Left ventricle myocardium superior (tissue), 1 donor: Measurements from ENCODE around the gene NUP210L. TPM values are rescaled to one million over a fixed set of nuclear protein-coding genes. Genes with fewer than 3 reads are reported as not detected.
A peak's percentile ranks its signal among the peaks of the same experiment; 100 is the strongest.
"Not testable (repeated sequence)": the region's sequence is repeated elsewhere in the genome, so short reads cannot be mapped to it uniquely, and the experiment has no call there.

ENCODE experiments used
- ATAC-seq: fragments of 200-7000 bp; cut with Tn5 transposase; one replicate; pipeline ENCODE4 v1.9.1; 2020; ENCODE audit warnings: mild to moderate bottlenecking, moderate library complexity
- DNase-seq: peaks from one replicate; pipeline ENCODE4 v3.0.0-alpha.2; 2020
- intact Hi-C: fragments of 100-400 bp; cut with micrococcal nuclease; formaldehyde crosslinking; loops from one replicate; pipeline ENCODE4 v1.11.0; 2022
- total RNA-seq: library from RNA; stranded (reverse); fragmentation: NEBNext Ultra II Directional; extraction: Animal tissue kit (Norgen Biotek cat#: 25700); gene quantifications from one replicate; pipeline ENCODE4 v1.2.1, GENCODE V29; 2021
- donor health status: DM: no; HTN: yes; CAD: no; lungs with severe emphysema.

NUP210L gene
- total RNA-seq, 1 donor from 2014 or later = 0.27 TPM

GRCh38 chr1:154014154-154014907 is 140.5 kb downstream of the NUP210L start:
- intact Hi-C loops = no loop called here
- DNase-seq = no peak
- ATAC-seq = no peak

DNA sequence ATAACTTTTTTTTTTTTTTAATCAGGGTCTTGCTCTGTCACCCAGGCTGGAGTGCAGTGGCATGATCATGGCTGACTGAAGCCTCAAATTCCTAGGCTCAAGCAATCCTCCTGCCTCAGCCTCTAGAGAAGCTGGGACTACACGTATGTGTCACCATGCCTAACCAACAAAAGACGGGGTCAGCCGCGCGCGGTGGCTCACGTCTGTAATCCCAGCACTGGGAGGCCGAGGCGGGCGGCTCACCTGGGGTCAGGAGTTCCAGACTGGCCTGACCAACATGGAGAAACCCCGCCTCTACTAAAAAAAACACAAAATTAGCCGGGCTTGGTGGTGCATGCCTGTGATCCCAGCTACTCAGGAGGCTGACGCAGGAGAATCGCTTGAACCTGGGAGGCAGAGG is 142.3 kb downstream of the NUP210L start:
- intact Hi-C loops, ATAC-seq, DNase-seq: not testable (repeated sequence)

DNA sequence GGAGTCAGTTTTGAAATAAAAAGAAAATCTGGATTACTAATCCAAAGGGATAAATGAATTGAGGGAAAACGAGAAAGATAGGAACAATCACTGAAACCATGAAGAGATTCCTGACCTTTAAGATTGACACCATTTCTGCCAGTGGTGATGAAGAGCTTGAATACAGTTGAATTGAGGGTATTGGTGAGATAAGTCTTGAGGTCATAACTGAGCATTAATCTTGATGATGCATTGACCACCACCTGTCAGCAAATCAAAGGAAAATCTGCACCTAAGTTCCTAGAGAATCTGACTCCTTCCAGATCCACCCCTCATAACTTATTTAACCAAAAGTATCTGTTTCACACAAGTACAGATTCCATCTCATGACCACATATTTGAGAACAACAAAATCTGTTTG is 142.7 kb downstream of the NUP210L start:
- intact Hi-C loops = no loop called here
- no peak for DNase-seq
- ATAC-seq = no peak

DNA sequence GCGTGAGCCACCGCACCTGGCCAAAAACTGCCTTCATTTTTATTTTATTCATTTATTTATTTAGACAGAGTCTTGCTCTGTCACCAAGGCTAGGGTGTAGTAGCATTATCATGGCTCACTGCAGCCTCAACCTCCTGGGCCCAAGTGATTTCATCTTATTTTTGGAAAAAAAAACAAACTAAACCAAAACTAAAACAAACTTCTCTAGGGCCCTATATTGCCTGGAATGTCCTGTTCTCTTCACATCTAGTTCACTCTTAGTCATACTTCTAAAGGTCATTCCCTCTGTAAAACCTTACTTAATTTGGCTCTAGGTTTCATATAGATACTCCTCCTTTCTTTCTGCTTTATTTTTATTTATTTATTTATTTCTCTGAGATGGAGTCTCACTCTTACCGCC is 148.7 kb downstream of the NUP210L start:
- no peak for DNase-seq
- intact Hi-C loops = no loop called here
- ATAC-seq = no peak

DNA sequence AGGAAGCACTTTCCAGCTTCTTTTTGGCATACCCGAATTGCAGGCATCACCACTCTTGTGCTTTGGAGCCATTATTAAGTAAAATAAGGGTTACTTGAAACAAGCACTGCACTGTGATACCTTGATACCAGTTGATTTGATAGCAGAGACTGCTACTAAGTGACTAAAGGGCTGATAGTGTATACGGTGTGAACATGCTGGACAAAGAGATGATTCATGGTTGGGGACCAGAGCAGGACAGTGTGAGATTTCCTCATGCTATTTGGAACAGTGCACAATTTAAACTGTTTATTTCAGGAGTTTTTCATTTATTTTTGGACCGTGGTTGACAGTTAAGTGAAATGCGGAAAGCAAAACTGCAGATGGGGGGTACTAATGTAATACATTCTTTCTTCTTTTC is 154.5 kb downstream of the NUP210L start:
- ATAC-seq = no peak
- intact Hi-C loops = no loop called here
- DNase-seq = no peak

GRCh38 chr1:153996882-153997281 is 158.0 kb downstream of the NUP210L start:
- intact Hi-C loops = loop anchor here (10.0 kb wide), 1 partner anchor 188 kb away; no protein-coding TSS in a partner anchor
- ATAC-seq, DNase-seq: not testable (repeated sequence)

GRCh38 chr1:153995640-153996039 is 159.2 kb downstream of the NUP210L start:
- DNase-seq (no peak), ATAC-seq (no peak)
- intact Hi-C loops = loop anchor here (10.0 kb wide), 1 partner anchor 189 kb away; no protein-coding TSS in a partner anchor

DNA sequence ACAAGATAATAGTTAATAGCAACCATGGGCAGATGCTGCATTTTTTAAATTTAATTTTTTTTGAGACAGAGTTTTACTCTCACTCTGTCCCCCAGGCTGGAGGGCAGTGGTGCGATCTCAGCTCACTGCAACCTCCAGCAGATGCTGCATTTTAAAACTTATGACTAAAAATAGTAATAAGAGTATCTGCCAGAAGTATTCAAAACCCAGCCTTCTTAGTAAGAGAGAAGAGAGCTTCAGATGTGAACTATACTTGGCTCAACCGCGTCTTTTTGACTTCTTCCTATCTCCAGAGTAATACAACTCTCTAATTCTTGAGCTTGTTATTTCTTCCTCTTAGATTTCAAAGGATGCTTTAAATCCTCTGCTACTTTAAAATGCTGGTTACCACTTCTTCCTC is 159.7 kb downstream of the NUP210L start:
- intact Hi-C loops = loop anchor here (10.0 kb wide), 1 partner anchor 190 kb away; no protein-coding TSS in a partner anchor
- ATAC-seq (no peak), DNase-seq (no peak)

- DNase-seq (no peak), ATAC-seq (no peak)
- intact Hi-C loops = loop anchor here (10.0 kb wide), 1 partner anchor 193 kb away; no protein-coding TSS in a partner anchor
These were observed 163.1 kb downstream of the NUP210L start for GRCh38 chr1:153991806-153992205.

DNA sequence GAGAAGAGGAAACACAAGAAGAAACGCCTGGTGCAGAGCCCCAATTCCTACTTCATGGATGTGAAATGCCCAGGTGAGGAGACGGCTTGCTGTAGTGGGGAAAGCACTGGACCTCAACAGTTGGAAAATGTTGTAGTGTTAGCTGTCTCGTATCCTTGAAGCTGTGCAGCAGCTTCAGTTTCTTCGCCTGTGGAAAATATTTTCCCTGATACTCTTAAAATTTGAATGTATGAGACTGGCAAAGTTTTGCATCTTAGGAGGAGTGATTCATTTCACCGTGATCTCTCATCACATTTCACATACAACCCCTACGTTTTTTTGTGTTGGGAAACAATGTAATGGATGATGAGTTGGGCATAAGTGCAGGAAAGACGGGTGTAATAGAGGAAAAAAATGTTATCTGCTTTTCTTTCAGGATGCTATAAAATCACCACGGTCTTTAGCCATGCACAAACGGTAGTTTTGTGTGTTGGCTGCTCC is 163.7 kb downstream of the NUP210L start:
- ATAC-seq (no peak), DNase-seq (no peak)
- intact Hi-C loops = loop anchor here (10.0 kb wide), 1 partner anchor 194 kb away; no protein-coding TSS in a partner anchor

GRCh38 chr1:153990468-153991150 is 164.3 kb downstream of the NUP210L start, which contains the start of gene RPS27:
TSS of gene RPS27 (plus strand) at chr1:153990762. CDS start at chr1:153990797, 35 bp downstream.
- DNase-seq (peak; percentile 84), ATAC-seq (peak; percentile 79)
- intact Hi-C loops = loop anchor here (10.0 kb wide), 1 partner anchor 194 kb away; no protein-coding TSS in a partner anchor

GRCh38 chr1:153987621-153988020 is 167.3 kb downstream of the NUP210L start:
- no peak for DNase-seq
- intact Hi-C loops = no loop called here
- no peak for ATAC-seq

DNA sequence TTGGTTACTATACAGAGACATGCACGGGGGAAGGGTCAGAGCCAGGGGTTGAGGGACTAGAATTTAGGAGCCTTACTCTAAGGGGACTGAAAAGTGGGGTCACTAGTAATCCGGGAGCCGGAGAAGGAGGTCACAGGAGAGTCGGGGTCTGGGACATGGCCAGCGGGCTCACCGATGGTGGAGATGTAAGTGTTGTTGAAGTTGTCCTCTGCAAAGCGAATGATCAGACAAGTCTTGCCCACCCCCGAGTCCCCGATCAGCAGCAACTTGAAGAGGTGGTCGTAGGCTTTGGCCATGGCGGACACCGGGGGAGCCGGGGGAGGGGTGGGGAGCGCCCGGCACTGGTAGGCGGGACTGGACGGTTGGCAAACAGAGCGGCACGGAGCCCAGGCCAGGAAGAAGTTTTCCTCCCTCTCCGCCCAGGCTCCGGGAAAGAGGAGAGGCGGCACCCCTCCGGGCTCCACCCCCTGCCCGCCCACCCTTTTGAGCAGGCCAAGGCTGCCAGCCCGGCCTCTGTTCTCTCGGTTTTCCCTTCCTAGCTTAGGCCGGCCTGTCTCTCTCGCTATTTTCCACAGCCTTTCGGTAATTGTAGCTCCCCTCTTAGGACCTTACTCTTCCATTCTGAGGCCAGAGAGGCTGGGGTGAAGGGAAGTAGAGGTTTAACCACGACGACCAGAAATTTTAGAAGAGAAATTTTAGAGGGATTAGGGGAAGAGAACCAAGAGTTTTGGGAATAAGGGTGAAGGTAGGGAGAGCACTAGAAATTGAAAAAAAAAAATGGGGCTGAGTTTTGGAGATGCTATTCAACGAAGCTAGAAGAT is 168.7 kb downstream of the NUP210L start, which contains the start of gene RAB13:
TSS of gene RAB13 (minus strand) at position 399 of the 821 bp plus-strand sequence. CDS start at position 296, 103 bp downstream.
- intact Hi-C loops = no loop called here
- ATAC-seq = peak; percentile 86
- peak; percentile 90 for DNase-seq

DNA sequence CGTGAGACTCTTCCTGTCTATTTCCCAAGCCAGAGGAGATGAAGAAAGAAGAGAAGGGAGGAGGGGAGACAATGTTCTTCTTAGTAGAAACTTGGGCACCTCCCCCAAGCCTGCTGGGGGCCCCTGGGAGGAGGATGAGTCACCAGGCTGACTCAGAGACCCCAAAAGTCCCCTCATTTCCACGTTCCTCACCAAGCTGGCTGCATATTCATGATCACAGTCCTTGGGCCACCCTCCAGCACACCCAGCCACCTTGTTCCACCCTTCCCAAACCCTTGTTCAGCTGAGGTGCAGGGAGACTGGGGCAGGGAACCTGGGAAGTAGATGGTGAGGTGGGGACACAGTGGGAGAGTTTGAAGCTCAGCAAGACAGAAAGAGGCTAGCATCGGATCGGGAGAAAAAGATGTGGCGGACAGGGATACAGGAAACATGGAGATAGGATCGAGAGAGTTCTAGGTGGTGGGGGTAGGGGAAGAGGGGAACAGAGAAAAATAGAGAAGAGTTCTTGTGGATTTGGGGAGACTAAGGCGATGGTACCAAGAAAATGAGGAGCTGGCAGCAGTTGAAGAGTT is 169.4 kb downstream of the NUP210L start:
- intact Hi-C loops = no loop called here
- DNase-seq = peak; percentile 49

DNA sequence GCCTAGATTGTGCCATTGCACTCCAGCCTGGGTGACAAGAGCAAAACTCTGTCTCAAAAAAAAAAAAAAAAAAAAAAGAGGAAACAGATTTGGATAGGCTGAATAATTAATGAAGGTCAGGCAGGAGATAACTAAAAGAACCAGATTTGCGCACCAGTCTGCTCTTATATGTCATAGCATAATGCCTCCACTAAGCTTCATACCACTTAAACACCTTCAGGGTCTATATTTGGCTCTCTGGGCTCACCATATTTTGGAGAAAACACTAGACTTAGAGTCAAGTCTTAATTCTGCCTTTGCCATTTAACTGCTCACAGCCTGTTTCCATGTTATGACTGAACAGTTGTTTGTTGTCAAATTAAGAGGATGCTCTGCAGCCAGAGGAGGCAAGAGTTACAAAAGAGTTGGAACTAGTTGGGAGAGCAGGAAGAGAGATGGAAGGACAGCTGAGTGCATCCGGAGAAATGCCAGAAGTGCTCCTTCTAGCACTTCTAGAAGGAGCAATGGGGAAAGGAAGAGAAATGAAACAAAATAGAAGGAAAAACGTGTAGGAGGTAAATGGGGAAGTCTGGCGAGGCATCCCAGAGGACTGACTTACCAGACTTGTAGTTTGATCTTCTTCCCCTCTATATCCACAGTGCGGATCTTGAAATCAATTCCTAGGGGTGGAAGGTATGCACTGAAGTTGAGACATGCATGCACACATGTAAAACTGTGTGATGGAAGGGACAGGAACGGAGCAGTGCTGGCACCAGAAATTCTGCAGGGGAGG is 170.6 kb downstream of the NUP210L start:
- DNase-seq (no peak), ATAC-seq (no peak)
- intact Hi-C loops = no loop called here

More for the DNA sequence above, 169.4 kb downstream of the NUP210L start:
- ATAC-seq = peak; percentile 6

- ATAC-seq, DNase-seq, intact Hi-C loops: not testable (repeated sequence)
These were observed 173.1 kb downstream of the NUP210L start for GRCh38 chr1:153981735-153982134.

DNA sequence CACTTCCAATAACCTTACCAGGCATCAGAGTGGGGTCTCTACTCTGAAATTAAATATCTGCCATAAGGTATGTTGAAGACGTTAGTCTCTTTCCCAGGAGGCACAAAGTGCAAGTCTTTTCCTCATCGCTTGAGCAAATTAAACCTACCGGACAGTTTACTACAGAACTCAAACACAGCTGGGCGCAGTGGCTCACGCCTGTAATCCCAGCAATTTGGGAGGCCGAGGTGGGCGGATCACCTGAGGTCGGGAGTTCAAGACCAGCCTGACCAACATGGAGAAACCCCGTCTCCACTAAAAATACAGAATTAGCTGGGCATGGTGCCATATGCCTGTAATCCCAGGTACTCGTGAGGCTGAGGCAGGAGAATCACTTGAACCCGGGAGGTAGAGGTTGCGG is 175.8 kb downstream of the NUP210L start:
- not testable (repeated sequence) for DNase-seq, ATAC-seq
- intact Hi-C loops = loop anchor here (10.0 kb wide), 1 partner anchor 184 kb away; no protein-coding TSS in a partner anchor
